Stimulated activated memory B cell treated with anti-CD40 and anti-IgM and Interleukin-4, amounts not matched to agents 10 μg/mL and 1 μg/mL and 100 μg/mL, for 72 hours (primary cell): ENCODE results near the gene CDH4.

Experiments used
- ATAC-seq: fragments of 150-1000 bp; cut with Tn5 transposase; 2 replicates; pipeline ENCODE4 v1.10.0; 2021
- H3K27ac Mint-ChIP-seq: one replicate; pipeline ENCODE4 v1.8.0; 2022; ENCODE audit warnings: mild to moderate bottlenecking, mixed read lengths
- H3K27me3 Mint-ChIP-seq: one replicate; pipeline ENCODE4 v1.8.0; 2022; ENCODE audit warnings: mixed read lengths
- H3K36me3 Mint-ChIP-seq: one replicate; pipeline ENCODE4 v1.8.0; 2022; ENCODE audit warnings: mixed read lengths
- H3K4me1 Mint-ChIP-seq: one replicate; pipeline ENCODE4 v1.8.0; 2022; ENCODE audit warnings: mixed read lengths
- H3K4me3 Mint-ChIP-seq: one replicate; pipeline ENCODE4 v1.8.0; 2022; ENCODE audit warnings: mild to moderate bottlenecking, moderate library complexity, mixed read lengths
- H3K9me3 Mint-ChIP-seq: one replicate; pipeline ENCODE4 v1.8.0; 2022; ENCODE audit warnings: mixed read lengths

The CDH4 gene

GRCh38 chr20:61605283-61605682 lies 353.2 kb downstream of the CDH4 start:
- H3K27ac Mint-ChIP-seq, result no peak overlapping the region

GRCh38 chr20:61605862-61606557 lies 353.9 kb downstream of the CDH4 start:
- Mint-ChIP-seq H3K36me3 (no peaks in the 10 kb centered on the region), H3K9me3 (peaks cover 16% of the 10 kb centered on the region), H3K27me3 (no peaks in the 10 kb centered on the region), H3K4me3 (no peak overlapping the region), H3K4me1 (no peaks in the 10 kb centered on the region), H3K27ac (no peak overlapping the region)
- ATAC-seq, result no peak

More at GRCh38 chr20:61605283-61605682, 353.2 kb downstream of the CDH4 start:
- no peaks in the 10 kb centered on the region for H3K4me1 Mint-ChIP-seq
- no peak for ATAC-seq
- no peak overlapping the region for H3K4me3 Mint-ChIP-seq
- H3K9me3 Mint-ChIP-seq, result peaks cover 15% of the 10 kb centered on the region
- H3K27me3 Mint-ChIP-seq, result no peaks in the 10 kb centered on the region
- no peaks in the 10 kb centered on the region for H3K36me3 Mint-ChIP-seq

- no peak for ATAC-seq
Observed at GRCh38 chr20:61608275-61609085, 356.4 kb downstream of the CDH4 start.

GRCh38 chr20:61609461-61609860 lies 357.4 kb downstream of the CDH4 start:
- no peak for ATAC-seq
- peaks cover 21% of the 10 kb centered on the region for H3K9me3 Mint-ChIP-seq
- no peaks in the 10 kb centered on the region for H3K27me3 Mint-ChIP-seq
- no peak overlapping the region for H3K27ac Mint-ChIP-seq
- H3K4me1 Mint-ChIP-seq, result no peaks in the 10 kb centered on the region
- H3K36me3 Mint-ChIP-seq, result no peaks in the 10 kb centered on the region
- no peak overlapping the region for H3K4me3 Mint-ChIP-seq

More at GRCh38 chr20:61608275-61609085, 356.4 kb downstream of the CDH4 start:
- Mint-ChIP-seq H3K36me3 (no peaks in the 10 kb centered on the region), H3K9me3 (peaks cover 21% of the 10 kb centered on the region), H3K27me3 (no peaks in the 10 kb centered on the region), H3K27ac (no peak overlapping the region), H3K4me3 (no peak overlapping the region), H3K4me1 (no peaks in the 10 kb centered on the region)

- H3K4me1 Mint-ChIP-seq, result no peaks in the 10 kb centered on the region
- ATAC-seq, result no peak
- H3K4me3 Mint-ChIP-seq, result no peak overlapping the region
- no peaks in the 10 kb centered on the region for H3K36me3 Mint-ChIP-seq
- peaks cover 15% of the 10 kb centered on the region for H3K9me3 Mint-ChIP-seq
- no peak overlapping the region for H3K27ac Mint-ChIP-seq
- no peaks in the 10 kb centered on the region for H3K27me3 Mint-ChIP-seq
Observed at GRCh38 chr20:61611401-61612180, 359.5 kb downstream of the CDH4 start.

GRCh38 chr20:61613917-61614705 lies 362.1 kb downstream of the CDH4 start:
- Mint-ChIP-seq H3K27me3 (no peaks in the 10 kb centered on the region), H3K27ac (no peak overlapping the region), H3K36me3 (no peaks in the 10 kb centered on the region), H3K4me3 (no peak overlapping the region), H3K4me1 (no peaks in the 10 kb centered on the region), H3K9me3 (peaks cover 18% of the 10 kb centered on the region)
- ATAC-seq, result no peak

- Mint-ChIP-seq H3K4me3 (no peak overlapping the region), H3K27ac (no peak overlapping the region), H3K9me3 (peaks cover 18% of the 10 kb centered on the region), H3K36me3 (no peaks in the 10 kb centered on the region), H3K4me1 (no peaks in the 10 kb centered on the region), H3K27me3 (no peaks in the 10 kb centered on the region)
- ATAC-seq, result peak; percentile 13
Observed at GRCh38 chr20:61614706-61615100, 362.6 kb downstream of the CDH4 start.

GRCh38 chr20:61615806-61616205 lies 363.7 kb downstream of the CDH4 start:
- Mint-ChIP-seq H3K27ac (no peak overlapping the region), H3K9me3 (peaks cover 19% of the 10 kb centered on the region), H3K27me3 (no peaks in the 10 kb centered on the region), H3K4me1 (no peaks in the 10 kb centered on the region), H3K4me3 (no peak overlapping the region), H3K36me3 (no peaks in the 10 kb centered on the region)
- ATAC-seq, result no peak

GRCh38 chr20:61619751-61620150 lies 367.7 kb downstream of the CDH4 start:
- Mint-ChIP-seq H3K4me3 (no peak overlapping the region), H3K27me3 (no peaks in the 10 kb centered on the region), H3K9me3 (peaks cover 8% of the 10 kb centered on the region), H3K36me3 (no peaks in the 10 kb centered on the region), H3K27ac (no peak overlapping the region), H3K4me1 (no peaks in the 10 kb centered on the region)
- ATAC-seq, result no peak

- no peak for ATAC-seq
- H3K4me3 Mint-ChIP-seq, result no peak overlapping the region
- no peaks in the 10 kb centered on the region for H3K27me3 Mint-ChIP-seq
- H3K36me3 Mint-ChIP-seq, result no peaks in the 10 kb centered on the region
- no peak overlapping the region for H3K27ac Mint-ChIP-seq
- no peaks in the 10 kb centered on the region for H3K4me1 Mint-ChIP-seq
- peaks cover 8% of the 10 kb centered on the region for H3K9me3 Mint-ChIP-seq
Observed at GRCh38 chr20:61620174-61620573, 368.1 kb downstream of the CDH4 start.

- H3K36me3 Mint-ChIP-seq, result no peaks in the 10 kb centered on the region
- no peaks in the 10 kb centered on the region for H3K4me1 Mint-ChIP-seq
- ATAC-seq, result no peak
- no peak overlapping the region for H3K4me3 Mint-ChIP-seq
- H3K27me3 Mint-ChIP-seq, result no peaks in the 10 kb centered on the region
- H3K27ac Mint-ChIP-seq, result no peak overlapping the region
- peaks cover 8% of the 10 kb centered on the region for H3K9me3 Mint-ChIP-seq
Observed at GRCh38 chr20:61621035-61621730, 369.1 kb downstream of the CDH4 start.

GRCh38 chr20:61621852-61622251 lies 369.8 kb downstream of the CDH4 start:
- Mint-ChIP-seq H3K4me1 (no peaks in the 10 kb centered on the region), H3K9me3 (peaks cover 8% of the 10 kb centered on the region), H3K4me3 (no peak overlapping the region), H3K27me3 (no peaks in the 10 kb centered on the region), H3K27ac (no peak overlapping the region), H3K36me3 (no peaks in the 10 kb centered on the region)
- ATAC-seq, result no peak

- no peak overlapping the region for H3K27ac Mint-ChIP-seq
- no peaks in the 10 kb centered on the region for H3K36me3 Mint-ChIP-seq
- ATAC-seq, result no peak
Observed at GRCh38 chr20:61623451-61623850, 371.4 kb downstream of the CDH4 start.

GRCh38 chr20:61625246-61625645 lies 373.2 kb downstream of the CDH4 start:
- no peak for ATAC-seq
- H3K36me3 Mint-ChIP-seq, result no peaks in the 10 kb centered on the region
- no peak overlapping the region for H3K4me3 Mint-ChIP-seq
- no peaks in the 10 kb centered on the region for H3K4me1 Mint-ChIP-seq
- peaks cover 2% of the 10 kb centered on the region for H3K9me3 Mint-ChIP-seq
- H3K27ac Mint-ChIP-seq, result no peak overlapping the region
- peaks cover 6% of the 10 kb centered on the region for H3K27me3 Mint-ChIP-seq

More at GRCh38 chr20:61623451-61623850, 371.4 kb downstream of the CDH4 start:
- no peak overlapping the region for H3K4me3 Mint-ChIP-seq
- H3K4me1 Mint-ChIP-seq, result no peaks in the 10 kb centered on the region
- H3K27me3 Mint-ChIP-seq, result peaks cover 5% of the 10 kb centered on the region
- H3K9me3 Mint-ChIP-seq, result peaks cover 5% of the 10 kb centered on the region
